Cortex of kidney (tissue), 1 donor: ENCODE measurements around the gene CAP2.
"Not testable (repeated sequence)": the region's sequence is repeated elsewhere in the genome, so short reads cannot be mapped to it uniquely, and the experiment has no call there.

Experiments
- DNase-seq: peaks from one replicate; lab custom pipeline; 2025; lab: John Stamatoyannopoulos, UW

Gene CAP2

DNA sequence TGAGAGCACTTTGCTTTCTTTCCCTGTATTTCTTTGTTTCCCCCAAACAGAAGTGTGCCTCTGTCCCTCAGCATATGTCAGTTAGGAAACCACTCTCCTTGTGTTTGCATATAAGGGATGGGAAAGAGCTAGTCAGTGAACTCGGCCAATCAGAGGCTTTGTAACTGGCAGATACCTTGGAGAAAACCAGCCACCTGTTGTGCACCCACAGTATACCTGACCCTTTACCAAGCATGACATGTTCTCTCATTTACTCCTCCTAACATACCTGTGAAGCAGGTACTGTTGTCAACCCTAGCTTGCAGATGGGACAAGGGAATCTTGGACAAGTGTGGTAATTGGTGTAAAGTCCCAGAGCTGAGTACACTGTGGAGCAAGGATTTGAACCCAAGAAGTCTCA lies 110.6 kb downstream of the CAP2 start:
- DNase-seq, result no peak

DNA sequence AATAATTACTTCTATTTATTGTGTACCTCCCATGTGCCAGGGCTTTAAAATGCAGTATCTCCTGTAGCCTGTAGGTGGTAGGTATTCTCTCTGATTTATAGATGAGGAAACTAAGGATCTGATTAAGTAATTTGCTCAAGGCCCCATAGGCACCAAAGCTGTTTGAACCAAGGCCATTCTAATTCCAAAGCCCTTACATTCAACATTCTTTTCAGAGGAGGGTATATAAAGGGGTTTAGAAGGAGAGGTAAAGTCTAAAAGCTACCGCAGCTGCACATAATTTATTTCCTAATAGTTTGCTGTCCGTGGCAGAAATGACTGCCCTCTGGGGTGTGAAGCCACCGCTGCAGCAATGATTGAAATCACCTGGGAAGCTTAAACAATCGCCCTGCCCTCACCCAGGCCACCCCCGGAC lies 111.7 kb downstream of the CAP2 start:
- no peak for DNase-seq

DNA sequence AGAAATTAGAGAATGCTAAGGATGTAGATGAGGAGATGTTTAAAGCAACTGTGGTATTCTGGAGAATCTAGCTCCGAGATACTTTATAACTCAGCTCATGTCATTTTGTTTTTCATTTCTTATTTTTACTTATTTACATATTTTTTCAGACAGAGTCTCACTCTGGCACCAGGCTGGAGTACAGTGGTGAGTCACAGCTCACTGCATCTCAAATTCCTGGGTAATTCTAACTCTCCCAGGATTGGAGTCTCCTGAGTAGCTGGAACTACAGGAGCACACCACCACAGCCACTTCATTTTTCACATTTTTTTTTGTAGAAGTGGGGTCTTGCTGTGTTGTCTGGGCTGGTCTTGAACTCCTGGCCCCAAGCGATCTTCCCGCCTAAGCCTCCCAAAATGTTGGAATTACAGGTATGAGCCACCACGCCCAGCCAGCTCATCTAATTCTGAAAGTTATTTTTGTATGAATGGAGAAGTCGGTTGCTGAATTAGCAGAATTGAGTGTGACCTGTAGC lies 112.4 kb downstream of the CAP2 start:
- no peak for DNase-seq

DNA sequence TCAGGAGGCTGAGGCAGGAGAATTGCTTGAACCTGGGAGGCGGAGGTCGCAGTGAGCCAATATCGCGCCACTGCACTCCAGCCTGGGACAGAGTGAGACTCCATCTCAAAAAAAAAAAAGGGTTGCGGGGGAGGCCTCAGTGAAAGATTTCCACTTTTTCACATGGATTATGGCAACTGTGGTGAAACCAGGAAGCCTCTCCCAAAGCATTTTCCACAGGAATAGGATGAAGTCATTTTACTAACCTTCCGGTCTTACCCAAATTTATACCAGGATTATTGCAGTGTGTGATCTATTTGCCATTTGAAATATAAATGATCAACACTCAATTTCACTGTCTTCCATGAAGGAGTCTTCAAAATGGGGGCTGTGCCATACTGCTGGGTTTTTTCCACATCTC lies 113.1 kb downstream of the CAP2 start:
- DNase-seq, result no peak

DNA sequence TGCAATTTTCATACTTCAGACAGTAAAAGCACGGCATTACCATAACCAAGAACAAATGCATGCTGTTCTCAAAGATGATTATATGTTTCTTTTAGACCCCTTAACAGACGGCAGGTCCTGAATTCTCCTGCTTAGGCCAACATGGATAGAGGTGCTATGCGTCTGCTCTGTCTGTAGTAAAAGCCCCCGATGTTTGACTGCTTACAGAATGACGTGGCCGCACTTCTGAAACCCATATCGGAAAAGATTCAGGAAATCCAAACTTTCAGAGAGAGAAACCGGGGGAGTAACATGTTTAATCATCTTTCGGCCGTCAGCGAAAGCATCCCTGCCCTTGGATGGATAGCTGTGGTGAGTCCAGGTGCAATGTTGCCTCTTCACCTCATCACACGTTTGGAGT lies 113.6 kb downstream of the CAP2 start:
- DNase-seq, result no peak

DNA sequence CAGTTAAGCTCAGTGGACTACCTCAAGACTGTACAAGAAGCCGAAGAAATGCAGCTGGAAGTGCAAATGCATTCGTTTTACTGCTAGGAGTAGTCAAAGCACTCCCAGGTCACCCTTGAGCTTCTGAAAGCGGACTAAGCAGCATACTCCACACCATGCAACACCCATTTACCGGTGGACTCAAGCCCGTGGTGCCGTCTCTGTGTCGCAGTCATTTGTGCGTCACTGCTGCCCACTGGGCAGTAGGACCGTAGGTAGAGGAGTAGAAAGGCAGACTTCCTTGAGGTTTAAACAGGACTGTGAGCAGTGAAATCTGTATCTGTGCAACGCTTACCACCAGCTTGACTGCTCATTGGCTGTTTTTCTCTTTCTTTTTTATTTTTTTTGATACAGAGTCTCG lies 117.7 kb downstream of the CAP2 start:
- no peak for DNase-seq

DNA sequence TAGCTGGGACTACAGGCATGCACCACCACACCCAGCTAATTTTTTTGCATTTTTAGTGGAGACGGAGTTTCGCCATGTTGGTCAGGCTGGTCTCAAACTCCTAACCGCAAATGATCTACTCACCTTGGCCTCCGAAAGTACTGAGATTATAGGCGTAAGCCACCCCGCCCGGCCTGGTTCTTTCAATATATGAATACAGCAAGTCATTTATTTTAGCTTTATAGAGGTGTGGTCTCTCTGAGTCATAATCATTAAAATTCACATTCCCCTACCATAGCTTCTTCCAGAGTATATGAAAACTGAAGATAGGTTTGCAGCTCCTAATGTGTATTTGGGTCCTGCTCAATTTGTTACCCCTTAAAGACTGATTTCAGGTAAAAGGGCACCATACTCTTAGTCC lies 118.2 kb downstream of the CAP2 start:
- no peak for DNase-seq

DNA sequence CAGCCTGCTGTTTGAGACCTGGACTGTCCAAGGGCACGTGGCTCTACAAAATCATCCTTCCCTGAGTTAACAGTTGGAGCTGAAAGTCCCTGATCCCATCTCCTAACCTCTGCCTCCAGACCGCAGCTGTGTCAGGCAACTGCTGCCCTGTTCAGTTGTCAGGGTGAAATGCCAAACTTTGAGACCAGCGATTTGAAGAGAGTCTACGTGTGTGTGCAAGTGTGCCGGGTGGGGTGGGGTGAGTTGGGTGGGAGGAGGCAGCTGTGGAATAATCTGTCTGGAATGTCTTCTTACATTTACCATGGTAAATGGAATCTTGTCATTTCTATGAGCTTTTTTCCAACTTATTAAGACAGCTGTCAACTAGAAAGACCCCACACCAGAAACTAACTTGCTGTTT lies 125.7 kb downstream of the CAP2 start:
- no peak for DNase-seq

DNA sequence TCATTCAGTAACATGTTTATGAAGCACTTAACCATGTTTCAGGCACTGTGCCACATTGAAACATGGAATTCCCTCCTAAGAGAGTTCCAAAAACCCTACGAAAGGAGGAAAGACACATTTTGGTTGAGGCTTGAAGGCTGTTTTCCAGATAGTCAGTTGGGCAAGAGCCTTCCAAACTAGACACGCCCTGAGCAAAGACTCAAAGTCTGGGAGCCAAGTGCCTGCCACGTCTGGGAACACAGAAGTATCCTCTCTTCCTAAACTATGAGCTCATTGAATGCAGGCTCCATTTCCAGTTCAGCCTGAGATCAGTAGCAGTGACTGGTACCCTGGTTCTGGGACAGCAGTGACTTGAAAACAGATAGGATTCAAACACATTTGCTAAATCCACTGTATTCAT lies 132.2 kb downstream of the CAP2 start:
- no peak for DNase-seq

DNA sequence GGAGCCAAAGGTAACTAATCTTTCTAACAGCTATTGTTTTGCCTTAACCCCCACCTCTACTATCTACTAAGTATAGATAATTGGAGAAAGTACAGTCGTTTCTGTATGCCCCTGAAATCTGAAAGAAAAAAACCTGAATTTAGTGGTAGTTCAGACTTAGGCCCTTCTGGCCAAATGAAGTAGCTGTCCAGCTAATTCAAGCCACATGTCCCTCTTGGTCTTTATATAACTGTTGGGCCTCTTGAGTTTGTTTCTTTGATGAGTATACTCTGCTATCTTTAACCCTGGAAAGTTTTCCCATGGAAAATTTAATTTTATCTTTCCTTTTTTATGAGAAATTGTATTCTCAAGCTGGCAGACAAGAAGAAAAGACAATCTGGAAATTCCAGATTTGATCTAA lies 133.7 kb downstream of the CAP2 start:
- DNase-seq, result no peak

DNA sequence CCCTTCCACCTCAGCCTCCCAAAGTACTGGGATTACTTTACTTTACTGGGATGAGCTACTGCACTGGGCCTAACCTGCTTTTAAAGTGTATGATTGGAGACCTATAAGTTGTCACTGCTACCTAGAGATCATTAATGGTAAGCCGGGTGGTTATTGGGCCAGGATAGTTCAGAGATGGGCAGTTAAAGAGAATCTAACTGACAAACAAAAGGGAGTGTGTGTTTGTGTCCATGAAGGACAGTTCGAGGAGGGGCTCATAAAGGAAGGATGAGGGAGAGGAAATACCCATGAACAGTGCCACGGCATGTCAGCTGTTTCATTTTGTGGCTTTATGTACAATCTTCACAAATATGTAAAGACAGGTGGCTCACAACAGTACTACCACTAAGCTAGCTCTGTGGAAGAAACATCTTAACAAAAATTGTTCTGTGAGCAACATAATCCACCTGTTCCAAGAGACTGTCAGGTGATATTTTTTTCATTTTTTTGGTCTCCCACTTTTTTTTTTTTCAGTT lies 137.0 kb downstream of the CAP2 start:
- no peak for DNase-seq

DNA sequence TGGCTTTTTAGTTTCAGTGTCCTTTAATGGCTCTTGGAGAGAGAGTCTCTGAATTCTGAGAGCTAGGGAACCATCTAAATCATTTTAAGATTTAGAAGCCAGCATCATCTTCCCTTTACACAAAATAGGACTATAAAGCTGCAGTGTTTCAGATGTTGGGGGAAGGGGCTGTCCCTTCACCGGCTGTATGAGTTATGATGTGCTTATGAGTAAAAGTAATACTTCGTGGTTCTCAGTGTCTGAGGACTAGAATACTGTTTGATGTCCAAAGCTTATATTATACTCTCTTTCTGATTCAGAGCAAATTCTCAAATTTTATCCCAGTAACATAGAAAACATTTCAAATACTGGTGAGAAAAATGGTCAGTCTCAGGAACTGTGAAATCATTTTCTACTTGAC lies 143.2 kb downstream of the CAP2 start:
- DNase-seq, result no peak

DNA sequence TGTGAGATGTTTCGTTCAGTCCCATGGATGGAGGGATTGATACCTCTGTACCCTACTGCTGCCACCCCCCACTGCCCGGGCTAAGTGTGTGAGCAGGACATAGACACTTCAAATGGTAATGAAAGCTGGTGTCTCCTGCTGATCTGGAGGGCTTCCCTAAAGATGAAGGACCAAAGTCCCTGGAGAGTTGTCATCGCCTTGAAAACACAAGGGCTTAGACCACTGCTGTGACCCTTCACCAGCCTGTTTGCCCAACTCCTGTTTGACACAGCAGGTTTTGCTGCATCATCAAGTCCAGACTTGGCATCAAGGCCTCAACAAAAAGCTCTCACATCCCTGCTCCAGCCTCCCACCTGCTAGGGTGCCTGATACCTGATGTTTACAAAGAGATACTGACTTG lies 148.8 kb downstream of the CAP2 start:
- no peak for DNase-seq

DNA sequence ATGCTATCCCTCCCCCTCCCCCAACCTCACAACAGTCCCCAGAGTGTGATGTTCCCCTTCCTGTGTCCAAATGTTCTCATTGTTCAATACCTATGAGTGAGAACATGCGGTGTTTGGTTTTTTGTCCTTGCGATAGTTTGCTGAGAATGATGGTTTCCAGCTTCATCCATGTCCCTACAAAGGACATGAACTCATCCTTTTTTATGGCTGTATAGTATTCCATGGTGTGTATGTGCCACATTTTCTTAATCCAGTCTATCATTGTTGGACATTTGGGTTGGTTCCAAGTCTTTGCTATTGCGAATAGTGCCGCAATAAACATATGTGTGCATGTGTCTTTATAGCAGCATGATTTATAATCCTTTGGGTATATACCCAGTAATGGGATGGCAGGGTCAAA lies 152.3 kb downstream of the CAP2 start:
- DNase-seq, result not testable (repeated sequence)

DNA sequence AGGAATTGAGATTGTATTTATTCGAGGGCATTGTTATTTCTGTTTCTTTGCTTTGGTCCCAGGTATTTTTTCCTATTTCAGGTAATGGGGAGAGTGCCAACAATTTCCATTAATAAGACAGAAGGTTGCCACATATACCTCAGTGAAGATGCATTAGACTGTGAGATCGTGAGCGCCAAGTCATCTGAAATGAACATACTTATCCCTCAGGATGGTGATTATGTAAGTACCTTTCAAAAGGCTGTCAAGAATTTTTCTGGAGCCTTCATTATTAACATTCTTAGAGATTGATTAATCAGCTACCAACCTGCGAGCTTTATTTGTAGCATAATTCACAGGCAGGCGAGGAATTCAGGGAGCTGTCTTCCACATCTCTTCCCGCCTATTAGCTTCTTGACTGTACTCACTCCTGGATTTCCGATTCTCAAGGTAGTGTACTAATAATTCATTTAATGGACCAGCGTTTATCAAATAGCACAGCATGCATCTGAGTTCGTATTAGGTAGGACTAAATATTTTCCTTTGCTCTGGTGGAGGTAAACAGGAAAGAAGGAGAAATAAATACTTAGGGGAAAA lies 158.1 kb downstream of the CAP2 start:
- no peak for DNase-seq

DNA sequence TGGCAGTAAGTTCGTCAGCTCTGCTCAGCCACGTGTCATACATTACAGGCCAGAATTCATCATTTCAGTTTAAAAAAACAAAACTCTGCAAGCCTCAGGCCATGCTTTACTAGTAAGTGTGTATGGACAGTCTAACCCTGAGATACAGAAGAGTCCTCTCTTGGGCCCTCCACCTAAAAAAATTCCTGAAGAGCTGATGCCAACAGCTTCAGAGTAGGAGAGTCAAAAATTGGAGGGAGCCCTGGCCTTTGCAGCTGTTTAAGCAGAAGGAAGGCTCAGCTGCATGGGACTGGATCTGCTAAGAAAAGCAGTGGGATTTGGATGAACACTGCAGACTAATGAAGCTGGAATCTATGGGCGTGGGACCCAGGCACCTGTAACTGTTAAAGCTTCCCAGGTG lies 159.5 kb downstream of the CAP2 start:
- no peak for DNase-seq

DNA sequence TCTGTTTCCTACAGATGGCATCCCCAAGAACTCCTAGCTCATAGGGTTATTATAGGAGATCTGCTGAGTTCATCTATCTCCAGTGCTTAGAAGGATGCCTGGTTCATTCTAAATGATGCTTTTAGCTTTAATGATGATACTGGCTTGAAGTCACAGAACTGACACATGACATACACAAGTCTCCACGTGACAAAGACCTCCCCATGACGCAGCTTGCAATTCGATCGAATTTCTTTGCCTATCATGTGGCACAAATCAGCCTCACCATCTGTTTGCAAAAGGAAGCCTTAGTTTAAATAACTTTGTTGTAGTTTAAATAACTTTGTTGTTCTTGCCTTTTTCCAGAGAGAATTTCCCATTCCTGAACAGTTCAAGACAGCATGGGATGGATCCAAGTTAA lies 162.6 kb downstream of the CAP2 start:
- DNase-seq, result no peak

DNA sequence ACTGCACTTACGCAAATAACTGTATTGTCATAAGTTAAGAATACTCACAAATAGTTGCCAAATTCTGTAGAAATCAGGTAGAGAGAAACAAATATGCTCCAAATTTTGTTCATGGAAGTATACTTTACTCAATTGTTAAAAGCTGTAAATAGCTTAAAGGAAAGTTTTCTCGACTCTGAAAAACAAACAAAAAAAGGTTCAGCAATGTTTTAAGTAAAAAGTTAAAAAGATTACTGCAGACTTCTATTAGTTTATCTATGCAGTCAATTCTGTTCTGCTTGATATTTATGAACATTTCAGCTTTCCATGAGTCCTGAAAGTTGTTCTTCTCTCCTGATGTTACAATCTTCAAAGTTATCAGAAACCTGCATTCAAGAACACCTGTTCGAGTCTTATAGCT lies 169.2 kb downstream of the CAP2 start:
- no peak for DNase-seq

DNA sequence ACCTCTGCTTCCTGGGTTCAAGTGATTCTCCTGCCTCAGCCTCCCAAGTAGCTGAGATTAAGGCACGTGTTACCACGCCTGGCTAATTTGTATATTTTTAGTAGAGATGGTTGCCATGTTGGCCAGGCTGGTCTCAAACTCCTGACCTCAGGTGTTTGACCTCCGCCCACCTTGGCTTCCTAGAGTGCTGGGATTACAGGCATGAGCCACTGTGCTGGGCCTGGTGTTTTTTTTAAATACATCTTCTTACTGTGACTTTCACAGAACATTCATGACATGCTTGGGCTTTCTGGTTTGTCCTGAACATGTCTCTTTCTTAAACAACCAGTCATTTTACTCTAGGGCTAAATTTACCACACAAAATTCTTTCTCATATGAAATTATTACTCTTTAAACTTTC lies 172.0 kb downstream of the CAP2 start:
- DNase-seq, result no peak

DNA sequence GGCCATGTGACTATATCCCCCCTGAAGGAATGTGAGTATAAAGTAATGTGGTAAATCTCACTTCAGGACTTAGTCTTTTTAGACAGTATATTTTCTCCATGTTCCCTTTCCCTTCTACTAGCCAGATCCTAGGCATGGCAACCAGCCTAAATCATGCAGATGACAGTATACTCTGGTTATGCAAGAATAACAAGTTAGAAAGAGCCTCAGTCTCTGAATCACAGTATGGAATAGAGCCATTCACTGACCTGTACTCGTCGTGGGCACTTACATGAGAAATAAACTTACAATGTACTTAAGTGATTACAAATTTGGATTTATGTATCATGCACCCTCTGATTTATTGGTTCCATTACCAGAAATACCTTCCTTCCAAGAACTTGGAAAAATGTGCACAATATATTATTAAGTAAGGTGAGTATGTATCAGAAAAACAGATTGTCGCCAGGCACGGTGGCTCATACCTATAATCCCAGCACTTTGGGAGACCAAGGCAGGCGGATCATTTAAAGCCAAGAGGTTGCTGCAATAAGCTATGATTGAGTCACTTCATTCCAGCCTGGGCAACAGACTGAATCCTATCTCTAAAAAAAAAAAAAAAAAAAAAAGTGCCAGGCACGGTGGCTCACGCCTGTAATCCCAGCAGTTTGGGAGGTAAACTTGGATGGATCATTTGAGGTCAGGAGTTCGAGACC lies 181.6 kb downstream of the CAP2 start:
- DNase-seq, result no peak

DNA sequence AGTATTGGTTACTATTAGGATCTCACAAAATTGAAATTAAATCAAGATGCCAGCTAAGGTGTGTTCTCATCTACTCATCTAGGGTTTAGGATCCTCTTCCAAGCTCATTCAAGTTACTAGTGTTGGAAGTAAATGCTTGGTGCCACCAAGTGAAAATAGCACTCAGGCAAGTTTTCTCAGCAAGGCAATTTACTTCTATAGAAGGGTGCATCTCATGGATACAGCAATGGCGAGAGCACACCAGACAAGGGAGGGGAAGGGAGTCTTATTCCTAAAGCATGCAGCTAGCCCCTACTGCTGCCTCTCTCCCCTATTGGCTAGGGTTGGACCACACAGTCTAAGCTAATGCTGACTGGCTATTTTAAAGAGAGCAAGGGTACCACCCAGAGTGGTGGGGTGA lies 183.7 kb downstream of the CAP2 start:
- DNase-seq, result no peak

DNA sequence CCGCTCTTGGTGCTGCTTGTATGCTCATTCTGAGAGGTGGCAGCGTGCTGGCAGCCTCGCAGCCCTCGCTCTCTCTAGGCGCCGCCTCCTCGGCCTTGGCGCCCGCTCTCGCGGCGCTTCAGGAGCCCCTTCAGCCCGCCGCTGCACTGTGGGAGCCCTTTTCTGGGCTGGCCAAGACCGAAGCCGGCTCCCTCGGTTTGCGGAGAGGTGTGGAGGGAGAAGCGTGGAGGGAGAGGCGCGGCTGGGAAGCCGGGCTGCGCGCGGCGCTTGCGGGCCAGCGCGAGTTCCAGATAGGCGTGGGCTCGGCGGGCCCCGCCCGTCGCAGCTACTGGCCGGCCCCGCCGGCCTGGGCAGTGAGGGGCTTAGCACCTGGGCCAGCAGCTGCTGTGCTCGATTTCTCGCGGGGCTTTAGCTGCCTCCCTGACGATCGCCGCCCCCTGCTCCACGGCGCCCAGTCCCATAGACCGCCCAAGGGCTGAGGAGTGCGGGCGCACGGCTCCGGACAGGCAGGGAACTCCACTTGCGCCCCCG lies 187.2 kb downstream of the CAP2 start:
- no peak for DNase-seq

DNA sequence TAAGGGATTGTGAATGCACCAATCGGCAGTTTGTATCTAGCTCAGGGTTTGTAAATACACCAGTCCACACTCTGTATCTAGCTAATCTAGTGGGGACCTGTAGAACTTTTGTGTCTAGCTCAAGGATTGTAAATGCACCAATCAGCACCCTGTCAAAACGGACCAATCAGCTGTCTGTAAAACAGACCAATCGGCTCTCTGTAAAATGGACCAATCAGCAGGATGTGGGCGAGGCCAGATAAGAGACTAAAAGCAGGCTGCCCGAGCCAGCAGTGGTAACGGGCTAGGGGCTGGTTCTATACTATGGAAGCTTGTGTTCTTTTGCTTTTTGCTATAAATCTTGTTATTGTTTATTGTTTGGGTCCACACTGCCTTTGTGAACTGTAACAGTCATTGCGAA lies 187.9 kb downstream of the CAP2 start:
- not testable (repeated sequence) for DNase-seq

DNA sequence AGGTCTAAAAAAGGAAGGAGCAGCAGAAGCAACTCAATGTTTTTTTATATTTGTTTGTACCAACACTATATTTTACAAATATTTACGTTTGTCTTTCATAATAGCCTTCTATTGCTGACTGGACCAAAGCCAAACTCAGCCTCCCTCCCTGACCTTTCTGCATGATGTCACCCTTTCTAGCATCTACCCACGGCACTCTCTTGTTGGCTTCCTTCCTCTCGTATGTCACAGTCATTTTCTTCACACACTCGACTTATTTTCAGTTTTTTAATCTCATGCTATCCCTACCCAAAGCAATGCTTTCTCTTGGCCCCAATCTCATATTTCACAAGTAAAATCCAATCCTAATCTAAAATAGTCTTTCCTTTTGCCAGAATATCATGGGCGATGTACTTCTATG lies 190.4 kb downstream of the CAP2 start:
- no peak for DNase-seq
